GM19238 (cell line): ENCODE results near the gene MALSU1.
"Not testable (repeated sequence)": the region's sequence is repeated elsewhere in the genome, so short reads cannot be mapped to it uniquely, and the experiment has no call there.

Experiments used
- DNase-seq: peaks from one replicate; pipeline ENCODE4 v3.0.0; 2011; ENCODE audit warnings: low spot score; ENCODE audit not compliant: insufficient read length

The MALSU1 gene

DNA sequence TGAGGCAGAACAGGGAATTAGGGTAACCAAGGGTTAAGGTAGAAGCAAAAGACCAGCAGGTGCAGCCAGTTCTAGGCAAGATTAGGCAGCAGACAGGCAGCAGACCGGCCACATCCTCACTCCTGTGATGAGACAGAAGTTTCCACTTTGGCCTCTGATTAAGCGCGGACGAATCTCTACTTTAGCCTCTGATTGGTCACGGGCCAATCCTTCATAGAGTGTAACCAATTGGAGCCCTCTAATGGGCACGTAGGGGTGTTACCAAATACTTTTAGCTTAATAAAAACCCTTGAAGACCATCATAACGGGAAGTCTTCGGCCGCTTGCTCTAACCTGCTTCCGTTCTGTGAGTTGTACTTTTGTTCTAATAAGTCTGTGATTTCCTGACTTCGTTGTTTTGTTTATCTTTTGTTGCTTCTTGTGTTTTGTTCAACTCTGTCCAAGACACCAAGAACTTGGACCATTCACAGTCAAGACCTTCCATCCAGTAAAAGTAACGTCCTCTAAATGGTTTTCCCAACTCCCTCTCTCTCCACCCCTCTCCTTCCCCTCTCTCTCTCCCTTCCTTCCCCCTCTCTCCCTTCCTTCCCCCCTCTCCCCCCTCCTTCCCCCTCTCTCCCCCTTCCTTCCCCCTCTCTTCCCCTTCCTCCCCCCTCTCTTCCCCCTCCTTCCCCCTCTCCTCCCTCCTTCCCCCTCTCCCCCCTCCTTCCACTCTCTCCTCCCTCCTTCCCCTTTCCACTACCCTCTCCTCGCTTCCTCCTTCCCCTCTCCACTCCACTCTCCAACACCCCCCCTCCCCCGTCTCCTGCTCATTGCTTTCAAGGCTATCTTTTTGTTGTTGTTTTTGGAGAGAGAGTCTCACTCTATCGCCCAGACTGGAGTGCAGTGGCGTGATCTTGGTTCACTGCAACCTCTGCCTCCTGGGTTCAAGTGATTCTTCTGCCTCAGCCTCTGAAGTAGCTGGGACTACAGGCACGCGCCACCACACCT, 13.2 kb upstream of the MALSU1 start:
- no peak for DNase-seq

DNA sequence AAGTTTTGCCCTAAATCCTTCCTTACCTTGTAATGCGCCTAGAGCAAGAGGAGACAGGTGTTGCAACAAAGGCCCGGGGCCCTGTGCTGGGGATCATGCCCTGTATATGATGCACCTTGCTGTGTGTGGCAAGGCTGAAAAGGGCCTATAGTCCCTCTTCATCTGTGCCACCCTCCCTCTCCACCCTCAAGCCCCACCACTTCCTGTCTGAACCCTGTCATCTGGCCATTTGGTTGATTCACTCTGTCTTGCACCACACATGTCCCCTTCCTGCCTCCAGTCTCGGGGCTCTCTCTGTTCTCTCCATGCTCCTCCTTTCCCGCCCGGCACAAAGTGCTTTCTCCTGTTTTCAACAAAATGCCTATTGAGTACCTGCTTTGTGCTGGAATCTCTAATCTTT, 11.5 kb upstream of the MALSU1 start:
- DNase-seq = no peak

DNA sequence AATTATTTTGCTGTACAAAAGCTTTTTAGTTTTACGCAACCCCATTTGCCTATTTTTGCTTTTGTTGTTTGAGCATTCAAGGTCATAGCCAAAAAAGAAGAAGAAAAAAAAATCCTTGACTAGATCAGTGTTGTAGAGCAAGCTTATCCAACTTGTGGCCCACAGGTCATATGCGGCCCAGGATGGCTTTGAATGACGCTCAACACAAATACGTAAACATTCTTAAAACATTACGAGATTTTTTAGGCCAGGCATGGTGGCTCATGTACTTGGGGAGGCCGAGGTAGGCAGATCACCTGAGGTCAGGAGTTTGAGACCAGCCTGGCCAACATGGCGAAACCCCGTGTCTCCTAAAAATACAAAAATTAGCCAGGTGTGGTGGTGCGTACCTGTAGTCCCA, 8.1 kb upstream of the MALSU1 start:
- no peak for DNase-seq

DNA sequence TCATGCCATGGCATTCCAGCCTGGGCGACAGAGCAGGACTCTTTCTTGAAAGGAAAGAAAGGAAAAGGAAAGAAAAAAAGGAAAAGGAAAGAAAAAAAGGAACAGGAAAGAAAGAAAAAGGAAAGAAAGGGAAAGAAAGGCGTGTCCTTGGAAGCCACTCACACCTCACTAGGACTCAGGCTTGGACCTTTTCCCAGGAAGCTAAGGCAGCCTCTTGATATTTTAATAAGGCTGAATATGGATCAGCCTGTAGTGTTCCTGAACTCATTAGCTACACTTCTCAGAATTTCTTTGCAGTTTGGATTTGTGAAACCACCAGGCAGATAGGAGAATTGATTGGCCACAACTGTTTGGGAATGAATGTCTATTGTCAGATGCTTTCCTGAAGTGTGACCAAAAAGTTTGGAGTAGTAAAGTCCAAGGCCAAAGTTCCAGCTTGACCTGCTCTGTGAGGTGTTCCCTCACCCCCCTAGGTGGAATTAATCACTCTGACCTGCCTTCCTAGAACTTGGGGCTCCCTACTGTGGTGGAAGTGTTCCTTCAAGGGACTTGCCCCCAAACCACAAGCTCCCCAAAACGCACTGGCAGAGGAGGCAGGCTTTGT, 7.1 kb upstream of the MALSU1 start:
- DNase-seq = no peak

DNA sequence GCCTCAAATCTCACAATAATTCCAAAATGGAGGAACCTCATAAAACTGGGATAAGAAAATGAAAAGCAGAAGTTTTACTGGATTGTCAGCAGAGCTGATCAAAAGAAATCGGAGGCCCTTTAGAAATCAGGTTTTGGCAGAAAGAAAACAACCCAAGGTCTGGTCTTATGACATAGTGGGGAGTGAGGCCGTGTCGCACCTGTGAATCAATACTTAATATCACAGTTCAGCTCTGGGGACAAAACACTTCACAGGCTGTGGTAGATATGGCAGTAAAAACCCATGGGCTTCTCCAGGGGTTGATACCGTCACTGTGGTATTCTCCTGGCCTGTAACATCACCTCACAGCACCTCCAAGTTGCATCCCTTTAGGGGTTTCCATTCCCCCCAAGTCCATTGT, 6.5 kb upstream of the MALSU1 start:
- DNase-seq = no peak

DNA sequence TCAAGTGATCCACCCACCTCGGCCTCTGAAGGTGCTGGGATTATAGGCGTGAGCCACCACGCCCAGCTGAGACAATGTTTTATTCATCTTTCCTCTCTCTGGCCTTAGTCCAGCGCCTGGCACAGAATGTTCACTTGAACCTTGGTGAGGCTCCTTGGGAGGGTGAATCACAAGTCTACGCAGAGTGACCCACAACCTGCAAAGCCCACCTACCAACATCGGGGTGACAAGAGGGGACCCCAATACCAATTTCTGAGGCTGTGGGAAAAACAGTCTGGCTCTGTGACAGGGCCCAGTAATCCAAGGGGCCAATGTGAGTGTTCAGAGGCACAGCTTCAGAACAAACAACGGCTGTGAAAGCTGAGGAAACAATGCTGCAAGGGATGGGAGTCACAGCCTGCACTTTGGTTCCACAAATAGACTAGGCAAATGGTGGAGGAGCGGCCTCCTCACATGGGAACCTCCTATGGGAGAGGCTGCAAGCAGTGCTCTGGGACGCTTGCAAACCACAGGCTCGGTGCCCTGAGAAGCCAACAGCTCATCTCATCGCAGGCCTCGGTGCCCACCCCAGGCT, 5.6 kb upstream of the MALSU1 start:
- no peak for DNase-seq

DNA sequence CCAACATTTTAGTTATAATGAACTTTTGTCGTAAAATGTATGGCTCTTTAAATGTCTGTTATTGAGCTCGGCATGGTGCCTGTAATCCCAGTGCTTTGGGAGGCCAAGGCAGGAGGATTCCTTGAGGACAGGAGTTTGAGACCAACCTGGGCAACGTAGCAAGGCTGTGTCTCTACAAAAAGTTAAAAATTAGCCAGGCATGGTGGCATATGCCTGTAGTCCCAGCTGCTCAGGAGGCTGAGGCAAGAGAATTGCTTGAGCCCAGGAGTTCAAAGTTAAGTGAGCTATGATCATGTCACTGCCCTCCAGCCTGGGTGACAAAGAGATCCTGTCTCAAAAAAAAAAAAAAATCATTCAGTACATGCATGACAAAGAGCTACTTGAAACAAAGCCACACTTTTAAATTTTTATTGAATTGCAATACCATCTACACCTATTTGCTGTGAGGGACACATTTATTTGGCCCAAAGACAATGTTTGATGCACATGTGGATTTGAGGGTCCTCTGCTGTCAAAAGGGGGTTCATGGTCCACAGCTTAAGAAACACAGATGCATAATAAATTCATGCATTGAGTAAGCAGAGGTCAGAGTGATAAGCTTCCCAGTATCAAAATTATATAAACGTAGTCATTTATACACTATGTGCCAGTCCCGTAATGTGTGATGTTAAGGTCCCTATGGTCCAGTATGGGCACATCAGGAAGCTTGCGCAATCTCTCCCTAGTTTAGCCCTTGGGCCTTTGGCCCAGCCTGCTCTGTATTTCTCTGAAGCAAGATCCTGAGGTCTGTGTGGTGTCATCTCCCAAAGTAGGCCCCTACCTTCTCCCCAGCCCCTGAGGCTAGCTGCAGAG, 4.4 kb upstream of the MALSU1 start:
- DNase-seq = no peak

DNA sequence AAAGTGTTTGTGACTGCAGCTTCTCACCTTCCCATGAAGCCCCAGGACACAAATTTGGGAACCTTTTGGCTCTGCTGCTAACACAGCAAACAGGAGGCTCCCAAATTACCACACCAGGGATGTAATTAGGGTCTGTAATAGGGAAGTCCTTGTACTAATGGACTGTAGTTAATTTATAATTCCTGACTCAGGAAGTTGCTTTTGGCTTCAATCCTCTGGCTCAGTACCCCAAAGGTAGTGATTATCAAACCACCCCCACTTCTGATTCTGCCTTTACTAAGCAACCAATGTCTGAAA, 3.8 kb upstream of the MALSU1 start:
- DNase-seq = no peak

DNA sequence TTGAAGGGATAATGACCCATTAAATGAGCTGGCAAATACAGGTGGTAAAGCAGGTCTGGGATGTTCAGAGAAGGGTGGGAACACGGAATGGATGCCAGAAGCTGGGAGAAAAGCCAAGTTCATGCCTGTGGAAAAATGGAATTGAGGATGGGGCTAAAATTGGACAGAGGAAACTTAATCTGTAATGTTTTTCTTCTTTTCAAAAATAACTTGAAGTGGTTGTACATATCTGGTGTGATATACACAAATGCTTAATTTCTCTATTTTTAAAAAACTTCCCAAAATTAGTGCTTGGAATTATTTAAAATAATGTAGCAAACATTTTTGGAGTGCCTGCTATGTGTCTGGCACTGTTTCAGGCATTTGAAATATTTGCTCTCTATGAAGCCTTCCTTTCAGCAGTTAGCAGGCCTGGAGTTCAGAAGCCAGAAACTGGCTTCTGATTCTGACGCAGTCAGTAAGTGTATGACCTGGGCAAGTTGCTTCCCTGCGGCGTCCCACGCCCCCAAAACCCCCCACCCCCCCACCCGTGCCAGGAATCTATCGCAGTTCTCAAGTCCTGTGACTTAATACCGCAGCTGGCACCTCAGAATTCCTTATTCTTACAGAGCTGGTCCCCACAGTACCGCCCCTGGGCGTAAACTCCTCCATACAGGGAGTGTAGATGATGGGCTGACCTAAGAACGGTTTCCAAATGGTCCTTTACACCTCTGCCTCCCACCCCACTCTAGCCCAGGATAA, 828 bp upstream of the MALSU1 start:
- no peak for DNase-seq

DNA sequence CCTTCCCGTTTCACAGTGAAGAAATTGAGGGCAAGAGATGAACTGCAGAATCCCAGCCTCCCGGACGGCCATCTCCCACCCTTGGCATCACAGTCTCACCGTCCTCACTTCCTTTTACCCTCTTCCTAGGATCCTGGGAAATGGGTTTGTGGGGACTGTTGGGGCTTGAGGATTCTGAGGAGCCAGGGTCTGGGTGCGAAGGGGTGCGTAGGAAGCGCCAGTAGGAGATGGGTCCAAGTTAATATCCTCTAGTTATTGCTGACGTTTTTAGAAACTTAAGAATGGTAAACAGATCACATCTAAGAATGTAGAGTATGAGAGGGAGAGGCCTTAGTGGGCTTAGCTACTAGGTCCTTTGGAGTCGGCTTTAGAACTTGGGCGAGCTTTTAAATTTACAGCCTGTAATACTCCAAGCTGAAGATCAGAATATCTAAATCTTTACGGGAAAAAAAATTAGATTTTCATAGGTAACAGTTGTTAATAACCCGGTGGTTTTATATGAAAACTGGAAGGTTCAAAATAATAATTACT, 696 bp downstream of the MALSU1 start:
- no peak for DNase-seq

DNA sequence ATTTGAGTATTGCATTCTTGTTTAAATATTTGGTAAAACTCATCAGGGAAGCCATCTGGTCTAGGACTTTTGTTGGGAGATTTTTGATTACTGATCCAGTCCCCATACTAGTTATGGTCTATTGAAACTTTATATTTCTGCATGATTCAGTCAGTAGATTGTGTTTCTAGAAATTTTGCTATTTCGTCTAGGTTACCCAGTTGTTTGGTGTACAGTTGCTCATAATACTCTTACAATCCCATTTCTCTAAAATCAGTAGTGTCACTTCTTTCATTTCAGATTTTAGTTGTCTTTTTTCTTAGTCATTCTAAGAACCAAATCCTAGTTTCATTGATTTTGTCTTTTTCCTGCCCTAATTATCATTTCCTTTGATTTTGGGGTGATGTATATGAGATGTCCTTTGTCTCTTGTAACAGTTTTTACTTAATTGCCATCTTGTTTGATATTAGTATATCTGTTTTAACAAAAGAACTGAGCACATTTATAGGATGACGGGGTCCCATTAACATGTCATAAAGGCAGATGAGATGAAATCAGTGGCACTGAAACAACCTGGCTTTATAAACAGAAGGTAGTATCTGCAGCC, 7.9 kb downstream of the MALSU1 start:
- DNase-seq = no peak

DNA sequence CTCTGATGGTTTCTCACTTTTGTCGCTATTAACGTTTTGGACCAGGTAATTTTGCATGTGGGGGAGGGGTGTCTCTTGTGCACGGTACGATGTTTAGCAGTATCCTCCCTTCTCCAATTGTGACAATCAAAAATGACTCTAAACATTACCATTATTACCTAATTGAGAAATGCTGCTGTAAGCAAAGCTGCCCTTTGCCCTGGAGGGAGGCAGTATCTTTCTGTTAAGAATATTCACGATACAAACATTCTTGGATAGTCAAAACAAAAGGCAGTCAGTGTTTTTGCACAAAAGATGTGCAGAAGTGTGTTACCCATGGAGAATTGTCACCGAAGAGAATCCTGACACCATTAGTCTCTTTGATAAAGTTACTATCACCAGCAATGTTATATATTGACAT, 9.6 kb downstream of the MALSU1 start:
- DNase-seq = no peak

DNA sequence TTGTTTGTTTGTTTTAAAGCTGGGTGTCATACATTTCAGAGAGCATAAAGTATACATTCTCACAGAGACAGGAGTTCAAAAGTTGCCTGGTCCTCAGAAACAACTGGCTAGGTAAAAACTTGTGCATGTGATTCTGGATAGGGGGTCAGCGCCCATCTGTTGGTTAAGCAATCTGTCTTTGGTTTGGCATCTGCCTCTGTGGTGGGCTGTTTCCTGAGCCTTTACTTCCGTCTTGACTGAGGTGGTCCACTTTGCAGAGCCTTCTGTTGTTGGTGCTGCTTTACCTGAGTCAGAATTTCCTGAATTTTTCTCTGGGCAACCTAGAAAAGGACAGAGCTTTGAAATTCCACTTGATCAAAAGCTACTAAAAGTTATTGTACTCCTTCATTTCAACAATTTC, 13.0 kb downstream of the MALSU1 start:
- DNase-seq = not testable (repeated sequence)

DNA sequence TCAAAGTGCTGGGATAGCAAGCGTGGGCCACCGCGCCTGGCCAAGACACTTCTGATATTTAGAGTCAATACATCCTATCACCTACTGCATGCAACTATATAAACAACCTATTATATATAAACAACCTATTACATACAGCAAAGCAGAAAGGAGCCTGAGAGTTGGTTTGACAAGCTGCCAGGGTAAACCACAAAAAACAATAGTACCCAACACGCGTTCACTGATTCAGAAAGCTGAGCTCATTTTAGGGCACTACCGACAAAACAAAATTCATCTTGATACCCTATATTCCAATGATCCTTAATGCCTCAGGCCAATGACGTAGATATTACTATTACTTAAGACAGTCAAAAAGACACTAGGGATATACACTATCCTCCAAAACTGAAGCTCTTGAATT, 16.2 kb downstream of the MALSU1 start:
- DNase-seq = no peak

DNA sequence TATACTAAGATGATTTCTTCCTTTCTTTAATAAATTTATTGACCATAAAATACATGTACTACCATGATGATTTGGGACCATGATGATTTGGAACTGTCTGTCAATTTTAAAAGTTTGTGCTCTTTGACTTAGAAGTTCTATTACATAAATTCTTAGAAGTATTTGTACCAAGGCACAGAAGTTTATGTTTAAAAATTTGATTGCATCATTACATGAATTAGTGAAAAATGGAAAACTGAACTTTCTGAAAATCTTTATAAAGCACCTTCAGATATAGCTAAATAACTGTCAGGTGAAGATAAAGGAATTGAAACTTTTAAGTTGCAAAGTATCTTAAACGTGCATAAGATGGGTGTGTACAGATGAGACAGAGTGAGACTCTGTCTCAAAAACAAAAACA, 32.0 kb downstream of the MALSU1 start:
- no peak for DNase-seq

DNA sequence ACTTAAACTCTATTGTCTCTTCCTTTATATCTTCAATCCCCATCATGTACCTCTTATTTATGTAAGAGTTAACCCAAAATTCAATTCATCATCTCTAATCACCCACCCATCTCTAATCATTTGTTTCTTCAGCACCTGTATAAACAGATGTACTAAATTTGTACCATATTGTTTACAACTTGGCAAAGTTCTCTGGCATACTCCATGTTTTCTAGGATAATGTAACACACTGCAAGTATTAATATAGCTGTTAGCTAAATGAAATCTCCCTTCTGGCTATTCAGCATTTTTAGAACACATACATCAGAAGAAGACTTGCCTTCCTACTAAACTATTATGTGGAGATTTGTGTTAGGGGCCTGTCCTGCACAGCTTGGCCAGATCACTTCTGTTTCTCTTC, 33.1 kb downstream of the MALSU1 start:
- no peak for DNase-seq

DNA sequence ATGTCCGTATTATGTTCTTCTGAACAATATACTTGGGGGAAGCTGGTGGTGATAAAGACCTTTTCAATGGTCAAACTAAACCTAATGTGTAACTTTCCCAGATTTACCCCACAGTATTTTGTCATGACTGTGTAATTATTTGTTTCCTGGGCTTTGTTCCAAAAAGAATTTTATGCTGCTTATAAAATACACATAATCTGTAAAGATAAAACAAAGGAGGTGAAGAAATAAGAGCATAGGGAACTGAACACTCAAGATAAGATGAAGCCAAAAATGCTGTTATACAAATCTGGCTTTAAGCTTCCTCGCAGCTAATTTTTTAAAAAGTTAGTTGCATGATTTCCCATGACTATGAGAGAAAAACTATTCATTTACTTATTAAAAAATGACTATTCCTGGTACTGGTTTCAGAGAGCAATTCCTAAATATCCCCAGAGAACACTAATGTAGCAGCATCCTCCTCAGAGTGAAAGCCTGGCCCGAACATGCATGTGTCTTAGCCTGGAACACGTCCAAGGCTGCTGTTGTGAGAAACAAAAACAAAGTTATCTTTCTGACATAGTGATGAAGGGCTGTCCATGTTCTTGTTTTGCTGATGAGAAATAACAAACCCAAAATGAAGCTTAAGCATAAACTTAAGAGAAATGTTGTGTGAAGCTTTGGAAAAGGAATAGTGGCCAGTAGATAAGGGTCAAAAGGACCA, 33.9 kb downstream of the MALSU1 start:
- no peak for DNase-seq

DNA sequence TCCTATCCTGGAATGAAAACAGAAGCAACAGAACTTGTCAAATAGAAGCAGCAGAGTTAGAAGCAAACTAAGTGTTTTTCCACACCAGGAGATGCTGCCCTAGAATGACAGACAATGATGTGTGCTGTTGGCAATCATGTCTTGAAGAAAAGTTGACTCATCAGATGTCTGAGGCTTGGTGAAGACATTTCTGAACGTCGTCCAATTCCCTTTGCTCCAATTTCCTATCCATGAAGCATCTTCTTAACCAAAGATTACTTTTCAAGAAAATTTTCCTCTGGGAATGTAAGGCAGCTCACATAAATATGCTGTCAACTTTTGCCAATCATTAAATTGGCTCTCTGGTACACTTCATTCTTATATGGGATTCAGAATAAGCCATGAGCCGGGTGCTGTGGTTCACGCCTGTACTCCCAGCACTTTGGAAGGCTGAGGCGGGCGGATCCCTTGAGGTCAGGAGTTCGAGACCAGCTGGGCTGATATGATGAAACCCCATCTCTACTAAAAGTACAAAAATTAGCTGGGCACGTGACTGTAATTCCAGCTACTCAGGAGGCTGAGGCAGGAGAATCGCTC, 34.6 kb downstream of the MALSU1 start:
- no peak for DNase-seq

DNA sequence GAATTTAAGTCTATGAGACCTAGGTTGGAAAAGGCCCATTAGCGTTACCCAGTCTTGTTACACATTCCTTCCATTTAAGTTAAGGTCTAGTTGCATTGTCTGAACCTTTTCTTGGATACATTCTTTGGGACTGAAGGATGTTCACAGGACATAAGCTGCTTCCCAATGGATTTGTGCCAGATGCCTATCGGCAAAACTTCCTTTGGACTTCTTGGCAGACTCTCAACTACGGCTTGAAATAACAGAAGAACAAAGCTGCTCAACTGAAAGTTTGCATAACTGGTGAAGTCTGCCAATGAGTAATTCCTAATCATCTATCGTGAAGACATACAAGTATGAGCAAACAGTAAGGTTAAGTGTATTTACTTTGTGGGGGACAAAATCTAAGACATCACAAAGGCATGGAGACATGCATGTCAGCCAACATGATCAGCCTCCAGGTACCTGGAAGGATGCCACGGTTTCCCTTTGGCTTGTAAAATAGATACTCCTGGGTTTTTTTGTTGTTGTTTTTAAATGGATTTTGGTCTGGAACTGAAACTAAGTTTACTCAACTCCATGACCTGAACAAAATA, 35.4 kb downstream of the MALSU1 start:
- no peak for DNase-seq
